Ovary (tissue), 9 donors: ENCODE data around the gene DOK6. TPM values are rescaled to one million over a fixed set of nuclear protein-coding genes. Genes with fewer than 3 reads are reported as not detected.

Source experiments
- DNase-seq, 5 donors: peaks; one replicate each; pipeline ENCODE4 v3.0.0-alpha.2; 2019 to 2020
- H3K27ac ChIP-seq, 2 donors: fragments of 200-600 bp; one replicate each; pipeline versions ENCODE4 v1.5.1 to v1.8.0; 2019 to 2022
- H3K27me3 ChIP-seq: fragments of 200-600 bp; one replicate; pipeline ENCODE4 v1.8.0; 2022
- H3K36me3 ChIP-seq: fragments of 200-600 bp; sonication (generic); one replicate; pipeline ENCODE4 v1.5.1; 2019
- H3K4me1 ChIP-seq: one replicate; pipeline ENCODE4 v1.8.1; 2013; ENCODE audit warnings: mild to moderate bottlenecking, moderate library complexity; ENCODE audit not compliant: insufficient read depth
- H3K4me3 ChIP-seq: fragments of 200-600 bp; sonication (generic); one replicate; pipeline ENCODE4 v1.5.1; 2017
- H3K9me3 ChIP-seq, 2 donors: fragments of 200-600 bp in 1 of 2; sonication (generic) in 1 of 2; one replicate each; pipeline versions ENCODE4 v1.5.1 to v1.8.1; 2013 to 2019; ENCODE audit warnings: mild to moderate bottlenecking in 1 of 2, moderate library complexity in 1 of 2
- EP300 ChIP-seq: sonication (generic); formaldehyde crosslinking; IDR thresholded peaks from one replicate; pipeline ENCODE4 v1.6.1; 2017; ENCODE audit warnings: antibody characterized with exemption
- POLR2A ChIP-seq: fragments of 450-650 bp; IDR thresholded peaks from one replicate; pipeline ENCODE4 v1.6.1; 2017; ENCODE audit warnings: antibody characterized with exemption, mild to moderate bottlenecking, moderate library complexity
- WGBS, 3 donors: extraction: QIAGEN DNeasy Blood & Tissue Kit in 1 of 3; methylation state at CpG; one replicate each; pipeline versions ENCODE4 v1.1.5 to v1.1.7; 2013 to 2017; 5-methylcytosine and 5-hydroxymethylcytosine counted together
- intact Hi-C, 4 donors: fragments of 100-400 bp; cut with DNase I; formaldehyde crosslinking; loops; one replicate each; pipeline versions ENCODE4 v1.11.0 to v1.15.1; 2022 to 2023
- polyA plus RNA-seq, 2 donors: library from polyadenylated mRNA; stranded (reverse); fragments of 200-250 nt in 1 of 2; fragments of 350-450 nt in 1 of 2; fragmentation: Illumina TruSeq in 1 of 2; extraction: RNeasy Lipid Tissue Mini Kit (QIAGEN cat#74804) in 1 of 2; gene quantifications; one replicate each; pipeline ENCODE4 v1.2.3, GENCODE V29; 2013 to 2014
- total RNA-seq, 7 donors: library from RNA; depleted of rRNA in 2 of 7; stranded (reverse); fragments of >200 nt in 2 of 7; fragmentation: NEBNext Ultra II Directional in 3 of 7; extraction: Animal tissue kit (Norgen Biotek cat#: 25700) in 3 of 7; gene quantifications; one replicate each; pipeline versions ENCODE4 v1.1.0 to v1.2.4, GENCODE V29; 2016 to 2023
- TF ChIP-seq, protein P1 (sequence below), 3 donors: fragments of 450-650 bp in 2 of 3; fragments of 200-600 bp in 1 of 3; IDR thresholded peaks; one replicate each; pipeline versions ENCODE4 v1.5.1 to v1.8.0; 2016 to 2022; ENCODE audit warnings: antibody characterized with exemption in 3 of 3, mild to moderate bottlenecking in 1 of 3
- donor health status: DM: no; HTN: no; CAD: no; lungs with moderate emphysema.
- donor health status: DM: no; HTN: no; CAD: no.
- donor health status: Bipolar disorder and iron deficiency.
- donor health status: DM: yes; HTN: yes; CAD: no.
- donor health status: DM: no; HTN: no; CAD: no.
- donor health status: DM: yes; HTN: yes; CAD: no.

DOK6 gene
- total and polyA plus RNA-seq, 9 donors, result 1.3 to 4.4 (median 2.8) TPM

DNA sequence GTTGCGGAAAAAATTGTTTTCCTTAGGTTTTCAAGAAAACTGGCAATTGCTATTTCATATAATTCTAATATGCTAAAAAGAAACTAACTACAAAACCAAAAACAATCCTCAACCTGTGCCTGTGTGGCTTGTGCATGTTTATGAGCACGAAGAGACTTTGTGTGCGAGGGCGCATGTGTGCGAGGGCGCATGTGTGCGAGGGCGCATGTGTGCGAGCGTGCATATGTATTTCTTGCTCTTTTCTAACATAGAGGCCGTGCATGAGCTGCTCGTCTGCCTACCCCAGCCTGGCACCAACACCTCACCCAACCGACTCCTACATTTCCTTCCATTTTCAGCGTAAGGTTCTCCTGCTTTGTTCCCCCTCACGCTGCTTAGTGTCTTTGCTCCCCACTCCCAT is 211.6 kb downstream of the DOK6 start:
- TF ChIP-seq, protein P1, sequence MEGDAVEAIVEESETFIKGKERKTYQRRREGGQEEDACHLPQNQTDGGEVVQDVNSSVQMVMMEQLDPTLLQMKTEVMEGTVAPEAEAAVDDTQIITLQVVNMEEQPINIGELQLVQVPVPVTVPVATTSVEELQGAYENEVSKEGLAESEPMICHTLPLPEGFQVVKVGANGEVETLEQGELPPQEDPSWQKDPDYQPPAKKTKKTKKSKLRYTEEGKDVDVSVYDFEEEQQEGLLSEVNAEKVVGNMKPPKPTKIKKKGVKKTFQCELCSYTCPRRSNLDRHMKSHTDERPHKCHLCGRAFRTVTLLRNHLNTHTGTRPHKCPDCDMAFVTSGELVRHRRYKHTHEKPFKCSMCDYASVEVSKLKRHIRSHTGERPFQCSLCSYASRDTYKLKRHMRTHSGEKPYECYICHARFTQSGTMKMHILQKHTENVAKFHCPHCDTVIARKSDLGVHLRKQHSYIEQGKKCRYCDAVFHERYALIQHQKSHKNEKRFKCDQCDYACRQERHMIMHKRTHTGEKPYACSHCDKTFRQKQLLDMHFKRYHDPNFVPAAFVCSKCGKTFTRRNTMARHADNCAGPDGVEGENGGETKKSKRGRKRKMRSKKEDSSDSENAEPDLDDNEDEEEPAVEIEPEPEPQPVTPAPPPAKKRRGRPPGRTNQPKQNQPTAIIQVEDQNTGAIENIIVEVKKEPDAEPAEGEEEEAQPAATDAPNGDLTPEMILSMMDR (IDR thresholded peaks at IDR 0.05), result no peak
- TF ChIP-seq EP300, result no peak
- no peak for TF ChIP-seq POLR2A
- intact Hi-C loops, result no loop called here
- H3K4me1 ChIP-seq, result no peaks in the 10 kb centered on the region
- H3K9me3 ChIP-seq, result no peaks in the 10 kb centered on the region
- 90 to 92% (median 90%) methylated on average over 15 of the region's 15 CpGs for WGBS, 3 donors
- no peak for DNase-seq
- no peak overlapping the region for H3K4me3 ChIP-seq
- no peaks in the 10 kb centered on the region for H3K36me3 ChIP-seq
- no peak overlapping the region for H3K27ac ChIP-seq
- no peaks in the 10 kb centered on the region for H3K27me3 ChIP-seq

GRCh38 chr18:69616114-69616513 is 215.4 kb downstream of the DOK6 start:
- intact Hi-C loops, result no loop called here

GRCh38 chr18:69617408-69617807 is 216.7 kb downstream of the DOK6 start:
- WGBS, 3 donors, result 89 to 97% (median 97%) methylated on average over 4 of the region's 4 CpGs
- no peaks in the 10 kb centered on the region for H3K36me3 ChIP-seq
- no peaks in the 10 kb centered on the region for H3K4me1 ChIP-seq
- no peak overlapping the region for H3K27ac ChIP-seq
- DNase-seq, result no peak
- no peak overlapping the region for H3K4me3 ChIP-seq
- intact Hi-C loops, result no loop called here
- H3K27me3 ChIP-seq, result no peaks in the 10 kb centered on the region
- H3K9me3 ChIP-seq, result no peaks in the 10 kb centered on the region
- TF ChIP-seq, protein P1 (IDR thresholded peaks at IDR 0.05), result no peak
- TF ChIP-seq EP300 (no peak), POLR2A (no peak)

More at GRCh38 chr18:69616114-69616513, 215.4 kb downstream of the DOK6 start:
- Histone ChIP-seq H3K4me3 (no peak overlapping the region), H3K27me3 (no peaks in the 10 kb centered on the region), H3K9me3 (no peaks in the 10 kb centered on the region), H3K27ac (no peak overlapping the region), H3K36me3 (no peaks in the 10 kb centered on the region), H3K4me1 (no peaks in the 10 kb centered on the region)
- TF ChIP-seq, protein P1 (IDR thresholded peaks at IDR 0.05), result no peak
- no peak for TF ChIP-seq POLR2A
- DNase-seq, result no peak
- 96 to 97% (median 96%) methylated on average over 4 of the region's 4 CpGs for WGBS, 3 donors

DNA sequence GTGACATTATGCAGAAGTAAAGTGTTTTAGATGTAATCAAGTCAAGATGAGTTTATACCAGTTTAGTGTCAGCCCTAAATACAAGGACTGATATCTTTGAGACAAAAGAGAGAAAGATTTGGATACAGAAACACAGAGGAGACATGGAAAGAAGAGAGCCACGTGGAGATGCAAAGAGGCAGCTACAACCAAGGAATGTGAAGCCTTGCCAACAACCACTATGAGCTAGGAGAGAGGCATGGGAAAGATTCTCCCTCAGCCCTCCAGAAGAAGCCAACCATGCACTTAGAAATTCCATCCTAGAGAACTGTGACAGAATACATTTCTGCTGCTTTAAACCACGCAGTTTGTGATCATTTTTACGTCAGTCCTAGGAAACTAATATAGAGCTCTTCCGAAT is 217.2 kb downstream of the DOK6 start:
- H3K36me3 ChIP-seq, result no peaks in the 10 kb centered on the region
- TF ChIP-seq, protein P1 (IDR thresholded peaks at IDR 0.05), result no peak
- no peak for TF ChIP-seq POLR2A
- TF ChIP-seq EP300, result no peak
- H3K27me3 ChIP-seq, result no peaks in the 10 kb centered on the region
- no peak overlapping the region for H3K27ac ChIP-seq
- H3K4me1 ChIP-seq, result no peaks in the 10 kb centered on the region
- H3K9me3 ChIP-seq, result no peaks in the 10 kb centered on the region
- intact Hi-C loops, result no loop called here
- no peak for DNase-seq
- 86 to 88% (median 88%) methylated on average over 4 of the region's 4 CpGs for WGBS, 3 donors
- no peak overlapping the region for H3K4me3 ChIP-seq

GRCh38 chr18:69622184-69622583 is 221.5 kb downstream of the DOK6 start:
- Histone ChIP-seq H3K27ac (no peak overlapping the region), H3K9me3 (no peaks in the 10 kb centered on the region), H3K27me3 (no peaks in the 10 kb centered on the region), H3K4me3 (no peak overlapping the region), H3K4me1 (peaks cover 2% of the 10 kb centered on the region), H3K36me3 (no peaks in the 10 kb centered on the region)
- intact Hi-C loops, result no loop called here
- no peak for DNase-seq
- 35 to 44% (median 39%) methylated on average over 3 of the region's 3 CpGs for WGBS, 3 donors
- TF ChIP-seq, protein P1 (IDR thresholded peaks at IDR 0.05), result no peak
- no peak for TF ChIP-seq EP300
- no peak for TF ChIP-seq POLR2A
